HG03135 (cell line): ENCODE results near the gene PDE11A.

Experiments used
- ATAC-seq: cut with Tn5 transposase; IDR thresholded peaks from one replicate; pipeline ENCODE4 v1.9.1; 2021; ENCODE audit warnings: mild to moderate bottlenecking, moderate library complexity; ENCODE audit not compliant: unreplicated experiment

PDE11A gene

GRCh38 chr2:177585234-177585863, 487.2 kb downstream of the PDE11A start:
- ATAC-seq, result no peak

DNA sequence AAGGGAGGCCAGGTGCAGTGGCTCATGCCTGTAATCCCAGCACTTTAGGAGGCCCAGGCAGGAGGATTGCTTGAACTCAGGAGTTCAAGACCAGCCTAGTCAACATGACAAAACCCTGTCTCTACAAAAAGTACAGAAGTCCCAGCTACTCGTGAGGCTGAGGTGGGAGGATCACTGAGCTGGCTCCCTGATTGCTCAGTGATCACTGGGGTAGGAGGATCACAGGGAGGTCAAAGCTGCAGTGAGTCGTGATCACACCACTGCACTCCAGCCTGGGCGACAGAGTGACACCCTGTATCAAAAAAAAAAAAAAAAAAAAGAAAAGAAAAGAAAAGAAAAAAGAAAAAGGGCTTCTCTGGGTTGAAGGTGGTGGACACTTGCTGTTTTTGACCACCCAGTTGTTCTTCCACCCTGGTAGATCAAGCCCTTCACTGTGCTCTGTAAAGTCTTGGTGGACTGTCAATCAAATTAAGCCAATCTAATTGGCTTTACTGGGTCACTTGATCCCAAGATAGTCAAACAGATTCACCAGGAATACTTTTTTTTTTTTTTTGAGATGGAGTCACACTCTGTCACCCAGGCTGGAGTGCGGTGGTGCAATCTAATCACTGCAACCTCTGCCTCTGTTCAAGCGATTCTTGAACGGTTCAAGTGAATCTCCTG, 488.4 kb downstream of the PDE11A start:
- ATAC-seq, result no peak

DNA sequence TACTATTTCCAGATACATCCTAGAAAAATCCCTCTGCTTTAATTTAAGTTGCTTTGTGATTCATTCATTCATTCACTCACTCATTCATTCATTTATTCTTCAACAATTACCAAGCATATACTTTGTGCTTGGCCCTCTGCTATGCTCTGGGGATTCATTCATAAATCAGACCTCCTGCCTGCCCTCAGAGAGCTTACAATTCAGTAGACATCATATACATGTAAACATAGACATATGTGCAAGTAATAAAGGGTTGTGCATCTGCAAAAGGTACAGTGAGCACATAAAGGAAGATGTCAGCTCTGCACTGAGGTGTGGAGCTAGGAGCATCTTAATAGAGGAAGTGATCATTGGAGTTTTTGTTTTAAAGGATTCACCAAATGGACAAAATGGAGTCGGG, 490.6 kb downstream of the PDE11A start:
- ATAC-seq, result no peak

- ATAC-seq, result no peak
Measured at GRCh38 chr2:177579486-177580036, 493.0 kb downstream of the PDE11A start.

DNA sequence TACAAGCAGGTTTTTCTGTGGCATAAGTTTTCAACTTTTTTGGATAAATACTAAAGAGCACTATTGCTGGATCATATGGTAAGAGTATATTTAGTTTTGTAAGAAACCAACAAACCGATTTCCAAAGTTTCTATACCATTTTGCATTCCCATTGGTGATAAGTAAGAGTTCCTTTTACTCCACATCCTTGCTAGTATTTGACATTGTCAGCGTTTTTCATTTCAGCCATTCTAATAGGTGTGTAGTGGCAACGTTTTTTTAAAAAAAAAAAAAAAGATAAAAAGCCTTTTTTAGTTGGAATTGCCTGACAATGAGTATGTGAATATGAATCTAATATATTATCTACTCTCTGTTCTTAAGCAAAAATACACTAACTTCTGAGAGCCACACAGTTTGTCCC, 494.1 kb downstream of the PDE11A start:
- no peak for ATAC-seq

GRCh38 chr2:177577075-177577474, 495.5 kb downstream of the PDE11A start:
- no peak for ATAC-seq

DNA sequence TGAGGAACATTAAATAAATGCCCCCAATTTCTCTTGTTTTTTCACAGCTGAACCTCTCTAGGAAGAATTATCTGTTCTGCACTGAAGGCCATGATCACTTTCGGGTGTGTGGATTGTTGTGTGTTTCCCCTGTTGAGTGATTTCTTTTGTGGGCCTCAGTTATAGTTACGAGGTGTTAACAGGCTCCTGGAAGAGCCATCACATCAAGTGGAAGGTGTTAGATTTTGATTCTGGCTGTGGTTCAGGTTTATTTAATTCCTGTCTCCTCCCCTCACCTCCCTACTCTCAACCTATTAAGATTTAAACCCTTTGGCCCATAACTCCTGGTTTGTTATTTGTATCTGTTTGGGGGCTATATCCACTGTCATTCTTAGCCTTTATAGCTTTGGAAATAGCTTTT, 497.2 kb downstream of the PDE11A start:
- no peak for ATAC-seq

DNA sequence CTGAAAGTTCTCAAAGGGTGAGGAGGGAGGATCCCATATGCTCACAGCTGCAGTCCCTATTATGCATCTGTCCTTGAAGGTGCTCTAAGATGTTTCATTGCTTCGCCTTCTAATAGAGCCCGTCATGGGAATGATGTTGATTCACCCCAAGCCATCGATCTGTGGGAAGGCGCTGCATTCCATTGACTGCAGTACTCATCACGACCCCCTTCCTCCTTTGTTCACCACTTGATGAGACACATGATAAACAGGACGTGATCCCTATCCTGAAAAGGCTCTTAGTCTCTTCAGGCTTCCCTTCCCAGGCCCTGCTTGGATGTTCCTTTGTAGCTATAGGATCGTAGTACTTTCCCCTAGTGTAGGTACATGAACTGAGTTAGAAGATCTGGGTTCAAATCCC, 498.2 kb downstream of the PDE11A start:
- ATAC-seq, result no peak
